Stimulated activated CD4-positive, alpha-beta T cell treated with anti-CD3 and anti-CD28 coated beads, Interleukin-12 subunit alpha, Interleukin-12 subunit beta, amount 100 ng/mL, for 24 hours (primary cell): ENCODE measurements around the gene PPM1H.
A peak's percentile ranks its signal among the peaks of the same experiment; 100 is the strongest.
"Not testable (repeated sequence)": the region's sequence is repeated elsewhere in the genome, so short reads cannot be mapped to it uniquely, and the experiment has no call there.

Experiments used
- DNase-seq, 2 experiments: peaks; one replicate each; pipeline ENCODE4 v3.0.0-alpha.2; 2020; ENCODE audit warnings: low read depth in 2 of 2

The PPM1H gene

GRCh38 chr12:62769076-62769619 is 165.8 kb downstream of the PPM1H start:
- DNase-seq: no peak

- DNase-seq: peak in 1 of 2 experiments; percentile 15
Measured at GRCh38 chr12:62767946-62768345, 167.0 kb downstream of the PPM1H start.

GRCh38 chr12:62767496-62767895 is 167.5 kb downstream of the PPM1H start:
- no peak for DNase-seq

GRCh38 chr12:62766496-62766895 is 168.5 kb downstream of the PPM1H start:
- DNase-seq: no peak

- DNase-seq: no peak
Measured at GRCh38 chr12:62763861-62764645, 170.9 kb downstream of the PPM1H start.

GRCh38 chr12:62763312-62763711 is 171.6 kb downstream of the PPM1H start:
- no peak for DNase-seq

GRCh38 chr12:62762645-62763044 is 172.3 kb downstream of the PPM1H start:
- DNase-seq: no peak

GRCh38 chr12:62761658-62762057 is 173.3 kb downstream of the PPM1H start:
- DNase-seq: no peak

GRCh38 chr12:62760779-62761178 is 174.2 kb downstream of the PPM1H start:
- no peak for DNase-seq

- DNase-seq: not testable (repeated sequence)
Measured at GRCh38 chr12:62760341-62760740, 174.6 kb downstream of the PPM1H start.

GRCh38 chr12:62758216-62758615 is 176.7 kb downstream of the PPM1H start:
- no peak for DNase-seq

- DNase-seq: no peak
Measured at GRCh38 chr12:62757048-62757447, 177.9 kb downstream of the PPM1H start.

GRCh38 chr12:62754706-62755105 is 180.2 kb downstream of the PPM1H start:
- DNase-seq: no peak

GRCh38 chr12:62751810-62752155 is 183.2 kb downstream of the PPM1H start:
- no peak for DNase-seq

GRCh38 chr12:62750941-62751809 is 183.8 kb downstream of the PPM1H start:
- no peak for DNase-seq

- no peak for DNase-seq
Measured at GRCh38 chr12:62749586-62749985, 185.4 kb downstream of the PPM1H start.

GRCh38 chr12:62748941-62749468 is 185.9 kb downstream of the PPM1H start:
- no peak for DNase-seq

- DNase-seq: no peak
Measured at GRCh38 chr12:62744551-62744950, 190.4 kb downstream of the PPM1H start.

GRCh38 chr12:62739266-62740015 is 195.5 kb downstream of the PPM1H start:
- no peak for DNase-seq

- DNase-seq: no peak
Measured at GRCh38 chr12:62738616-62739015, 196.3 kb downstream of the PPM1H start.

- no peak for DNase-seq
Measured at GRCh38 chr12:62738105-62738504, 196.8 kb downstream of the PPM1H start.

- no peak for DNase-seq
Measured at GRCh38 chr12:62737615-62738014, 197.3 kb downstream of the PPM1H start.
